Mucosa of rectum (tissue), 2 donors: ENCODE data around the gene CCDC61.
A peak's percentile ranks its signal among the peaks of the same experiment; 100 is the strongest.

Experiments
- H3K27ac ChIP-seq, 2 donors: one replicate each; pipeline ENCODE4 v1.7.0; 2013; ENCODE audit warnings: inconsistent platforms in 2 of 2, low read depth in 2 of 2, low read length in 2 of 2
- H3K27me3 ChIP-seq, 2 donors: one replicate each; pipeline ENCODE4 v1.7.0; 2013; ENCODE audit warnings: low read length in 2 of 2; ENCODE audit not compliant: control insufficient read depth in 2 of 2, insufficient read depth in 2 of 2
- H3K36me3 ChIP-seq, 2 donors: one replicate each; pipeline ENCODE4 v1.7.0; 2013; ENCODE audit warnings: low read length in 2 of 2; ENCODE audit not compliant: control insufficient read depth in 2 of 2, insufficient read depth in 2 of 2
- H3K4me1 ChIP-seq, 2 donors: one replicate each; pipeline ENCODE4 v1.7.0; 2013; ENCODE audit warnings: low read length in 2 of 2, mild to moderate bottlenecking in 1 of 2; ENCODE audit not compliant: control insufficient read depth in 2 of 2, insufficient read depth in 2 of 2
- H3K4me3 ChIP-seq, 2 donors: one replicate each; pipeline ENCODE4 v1.7.0; 2013; ENCODE audit warnings: low read length in 2 of 2
- H3K9ac ChIP-seq, 2 donors: one replicate each; pipeline ENCODE4 v1.7.0; 2013; ENCODE audit warnings: low read length in 2 of 2, low read depth in 1 of 2, mild to moderate bottlenecking in 1 of 2
- H3K9me3 ChIP-seq, 2 donors: one replicate each; pipeline ENCODE4 v1.7.0; 2013; ENCODE audit warnings: low read length in 2 of 2; ENCODE audit not compliant: control insufficient read depth in 2 of 2
- donor health status: healthy.
- donor health status: Normal muscosa, but diverticular disease.

Gene CCDC61

DNA sequence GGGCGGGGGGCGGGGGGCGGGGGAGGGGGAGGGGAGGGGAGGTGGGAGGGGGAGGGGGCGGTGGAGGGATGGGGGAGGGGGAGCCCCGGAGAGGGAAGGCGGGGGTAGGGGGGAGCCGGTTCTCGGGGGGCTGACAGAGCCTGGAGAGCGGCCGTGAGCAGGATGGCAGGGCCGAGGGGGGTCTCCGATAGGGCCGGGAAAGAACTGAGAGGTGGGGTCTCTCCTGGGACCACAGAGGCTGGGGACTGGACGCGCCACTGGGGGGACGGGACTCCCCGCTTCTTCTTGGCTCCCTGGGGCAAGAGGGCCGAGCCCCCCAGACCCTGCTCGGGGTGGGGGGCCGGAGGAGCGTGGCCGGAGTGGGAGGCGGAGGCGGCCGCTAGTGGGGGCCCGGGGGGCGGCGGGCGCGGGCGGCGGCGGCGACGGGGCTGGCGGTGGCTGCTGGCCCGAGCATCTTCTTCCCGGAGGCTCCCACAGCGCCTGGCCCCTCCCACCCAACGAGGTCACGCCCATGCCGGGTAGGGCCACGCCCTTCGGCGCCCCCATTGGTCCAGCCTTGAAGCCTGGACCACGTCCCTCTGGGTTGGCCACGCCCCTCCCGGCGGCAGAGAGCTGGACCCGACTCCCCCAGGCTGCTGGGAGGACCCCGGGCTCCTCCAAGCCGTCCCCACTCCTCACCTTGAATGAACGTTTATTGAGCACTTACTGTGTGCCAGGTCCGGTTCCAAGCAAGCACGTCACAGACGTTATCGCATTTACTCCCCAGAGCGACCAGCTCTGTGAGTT lies 21.5 kb upstream of the CCDC61 start, which contains the start of gene NOVA2:
Gene NOVA2 (minus strand): TSS at position 313 of the 786 bp plus-strand sequence. CDS start 514 bp downstream, outside the sequence.
- Histone ChIP-seq H3K27me3 (peaks cover 33 to 57% of the 10 kb centered on the region in 2 donors), H3K4me1 (peaks cover 0 to 2% of the 10 kb centered on the region in 2 donors), H3K36me3 (no peaks in the 10 kb centered on the region), H3K9ac (no peak within 1 kb of the TSS), H3K4me3 (no peak within 1 kb of the TSS), H3K27ac (no peak within 1 kb of the TSS), H3K9me3 (peaks cover 0 to 3% of the 10 kb centered on the region in 2 donors)

DNA sequence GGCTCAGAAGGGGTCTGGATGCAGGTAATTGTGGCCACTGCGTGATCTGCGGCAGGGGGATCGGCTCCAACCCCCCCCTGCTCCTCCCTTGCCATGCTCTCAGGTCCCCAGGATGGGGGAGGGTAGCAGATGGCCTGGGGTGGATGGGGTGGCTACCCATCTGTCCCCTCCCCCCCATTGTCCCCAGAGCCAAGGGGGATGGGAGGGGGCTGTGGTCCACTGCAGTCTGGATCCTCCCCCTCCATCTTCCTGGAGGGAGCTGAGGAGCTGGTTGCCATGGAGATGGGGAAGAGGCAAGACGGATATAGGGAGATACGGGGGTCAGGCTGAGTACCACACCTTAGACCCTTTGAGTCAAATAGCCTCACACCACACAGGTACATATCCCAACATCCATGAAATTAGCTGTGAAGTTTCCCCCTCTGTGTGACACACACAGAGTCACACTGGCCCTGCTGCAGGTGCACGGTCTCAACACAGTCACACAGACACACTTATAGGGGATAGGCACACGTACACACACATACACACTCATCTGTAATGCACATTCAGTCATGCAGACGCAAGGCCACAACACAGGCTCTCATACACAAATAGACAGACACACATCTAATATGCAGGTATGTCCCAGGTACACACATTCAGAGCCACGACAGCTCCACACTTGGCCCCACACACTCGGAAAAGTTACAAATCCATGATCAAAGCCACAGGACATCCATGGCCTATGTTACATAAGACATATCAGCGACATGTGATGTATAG lies 19.8 kb upstream of the CCDC61 start:
- Histone ChIP-seq H3K4me1 (peaks cover 0 to 2% of the 10 kb centered on the region in 2 donors), H3K36me3 (no peaks in the 10 kb centered on the region), H3K27ac (no peak overlapping the region), H3K9me3 (peaks cover 0 to 3% of the 10 kb centered on the region in 2 donors), H3K27me3 (peaks cover 29 to 46% of the 10 kb centered on the region in 2 donors), H3K9ac (no peak overlapping the region), H3K4me3 (no peak overlapping the region)

DNA sequence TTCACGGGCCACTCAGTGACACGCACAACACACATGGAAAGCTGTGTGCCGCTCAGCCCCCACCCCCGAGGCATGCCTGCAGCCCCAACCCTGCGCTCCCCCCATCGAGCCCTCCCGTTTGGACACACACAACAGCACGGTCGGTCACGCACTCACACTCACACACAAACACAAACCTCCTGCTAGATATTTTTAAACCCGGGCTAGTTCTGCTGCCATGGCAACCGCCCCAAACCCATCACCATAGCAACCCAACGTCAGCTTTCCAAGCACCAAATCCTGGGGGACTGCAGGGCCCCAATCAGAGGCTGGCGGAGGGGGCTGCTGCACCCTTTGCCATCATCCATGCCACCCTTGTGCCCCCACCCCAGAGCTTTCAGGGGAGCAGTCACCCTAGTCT lies 19.1 kb upstream of the CCDC61 start:
- peaks cover 0 to 3% of the 10 kb centered on the region in 2 donors for H3K9me3 ChIP-seq
- peaks cover 28 to 40% of the 10 kb centered on the region in 2 donors for H3K27me3 ChIP-seq
- no peak overlapping the region for H3K4me3 ChIP-seq
- H3K36me3 ChIP-seq: no peaks in the 10 kb centered on the region
- H3K4me1 ChIP-seq: peaks cover 0 to 2% of the 10 kb centered on the region in 2 donors
- H3K9ac ChIP-seq: no peak overlapping the region
- no peak overlapping the region for H3K27ac ChIP-seq

DNA sequence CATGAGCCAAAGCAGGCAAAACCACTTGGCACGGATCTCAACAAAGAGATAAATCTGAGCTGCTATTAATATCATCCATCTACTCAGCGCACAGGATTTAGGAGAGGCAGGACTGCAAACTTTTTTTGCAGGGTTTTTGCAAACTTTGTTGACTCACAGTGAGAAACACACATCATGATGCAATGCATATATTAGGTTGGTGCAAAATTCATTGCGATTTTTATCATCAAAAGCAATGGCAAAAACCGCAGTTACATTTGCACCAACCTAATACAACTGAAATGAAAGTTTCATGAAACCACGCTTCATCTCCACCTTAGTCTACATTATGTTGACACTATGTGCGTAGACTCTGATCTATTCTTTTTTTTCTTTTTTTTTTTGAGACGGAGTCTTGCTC lies 17.1 kb upstream of the CCDC61 start:
- no peak overlapping the region for H3K4me3 ChIP-seq
- no peaks in the 10 kb centered on the region for H3K9me3 ChIP-seq
- H3K9ac ChIP-seq: no peak overlapping the region
- no peaks in the 10 kb centered on the region for H3K4me1 ChIP-seq
- H3K27me3 ChIP-seq: peaks cover 12 to 23% of the 10 kb centered on the region in 2 donors
- no peaks in the 10 kb centered on the region for H3K36me3 ChIP-seq
- H3K27ac ChIP-seq: no peak overlapping the region

- Histone ChIP-seq H3K9ac (no peak overlapping the region), H3K9me3 (no peaks in the 10 kb centered on the region), H3K36me3 (no peaks in the 10 kb centered on the region), H3K27ac (no peak overlapping the region), H3K4me1 (no peaks in the 10 kb centered on the region), H3K27me3 (peaks cover 0 to 3% of the 10 kb centered on the region in 2 donors), H3K4me3 (no peak overlapping the region)
These were observed 13.9 kb upstream of the CCDC61 start for GRCh38 chr19:45981350-45981749.

DNA sequence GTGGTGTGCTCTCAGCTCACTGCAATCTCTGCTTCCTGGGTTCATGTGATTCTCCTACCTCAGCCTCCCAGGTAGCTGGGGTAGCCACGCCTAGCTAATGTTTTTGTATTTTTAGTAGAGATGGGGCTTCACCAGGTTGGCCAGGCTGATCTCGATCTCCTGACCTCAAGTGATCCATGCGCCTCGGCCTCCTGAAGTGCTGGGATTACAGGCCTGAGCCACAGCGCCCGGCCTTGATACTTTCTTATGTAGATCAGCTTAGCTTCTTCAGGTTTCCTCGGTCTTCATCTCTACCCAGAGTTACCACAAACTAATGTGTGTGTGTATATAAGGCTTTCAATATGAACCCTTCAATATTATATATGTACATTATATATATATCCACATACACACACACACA lies 9.9 kb upstream of the CCDC61 start:
- H3K36me3 ChIP-seq: no peaks in the 10 kb centered on the region

DNA sequence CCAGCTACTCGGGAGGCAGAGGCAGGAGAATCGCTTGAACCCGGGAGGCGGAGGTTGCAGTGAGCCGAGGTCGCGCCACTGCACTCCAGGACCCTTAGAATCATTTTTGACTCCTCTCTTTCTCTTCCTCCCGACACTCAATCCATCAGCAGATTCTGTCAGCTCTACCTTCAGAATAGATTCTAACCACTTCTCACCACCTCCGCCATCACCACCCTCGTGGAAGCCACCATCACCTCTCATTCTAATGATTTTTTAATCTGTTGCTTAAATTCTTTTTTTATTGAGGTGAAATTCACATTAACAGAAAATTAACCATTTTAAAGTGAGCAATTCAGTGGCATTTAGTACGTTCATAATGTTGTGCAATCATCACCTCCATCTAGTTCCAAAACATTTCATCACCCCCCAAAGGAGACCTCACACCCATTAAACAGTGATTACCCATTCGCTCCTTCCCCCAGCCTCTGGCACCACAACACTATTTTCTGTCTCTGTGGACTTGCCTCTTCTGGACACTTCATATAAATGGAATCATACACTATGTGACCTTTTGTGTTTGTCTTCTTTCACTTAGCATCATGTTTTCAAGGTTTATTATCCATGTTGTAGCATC lies 5.0 kb upstream of the CCDC61 start:
- Histone ChIP-seq H3K27ac (no peak overlapping the region), H3K9ac (no peak overlapping the region), H3K4me1 (no peaks in the 10 kb centered on the region), H3K36me3 (no peaks in the 10 kb centered on the region), H3K4me3 (no peak overlapping the region), H3K9me3 (no peaks in the 10 kb centered on the region), H3K27me3 (peaks cover 0 to 2% of the 10 kb centered on the region in 2 donors)

More for the DNA sequence above, 9.9 kb upstream of the CCDC61 start:
- Histone ChIP-seq H3K9me3 (no peaks in the 10 kb centered on the region), H3K27ac (no peak overlapping the region), H3K4me1 (no peaks in the 10 kb centered on the region), H3K27me3 (peaks cover 0 to 2% of the 10 kb centered on the region in 2 donors), H3K9ac (no peak overlapping the region), H3K4me3 (no peak overlapping the region)

DNA sequence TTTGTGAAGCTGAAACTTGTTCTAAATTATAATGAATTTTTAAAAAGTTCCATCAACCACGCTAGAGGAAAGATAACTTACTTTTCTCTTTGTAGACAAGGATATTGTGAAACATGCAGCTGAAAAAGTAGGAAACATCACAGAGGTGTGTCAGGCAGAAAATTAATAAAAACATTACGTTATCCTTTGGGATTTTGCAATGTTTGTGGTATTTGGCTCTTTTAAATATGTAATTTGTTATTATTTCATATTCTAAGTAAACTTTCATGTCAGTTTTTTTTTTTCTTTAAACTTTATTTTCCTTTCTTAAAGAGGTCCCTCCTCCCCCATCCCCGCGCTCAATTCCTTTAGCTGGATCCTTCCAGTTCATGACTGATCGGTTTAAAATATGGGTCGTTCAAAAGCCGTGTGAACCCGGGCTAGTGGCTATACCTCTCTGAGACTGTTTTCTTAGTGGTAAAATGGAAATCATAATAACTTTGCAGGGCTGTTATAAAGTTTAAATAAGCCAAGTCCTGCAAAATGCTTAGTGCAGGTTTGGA lies 740 bp upstream of the CCDC61 start:
- Histone ChIP-seq H3K4me1 (peaks cover 6 to 7% of the 10 kb centered on the region in 2 donors), H3K4me3 (peak overlapping the region; percentile 57 to 88), H3K9me3 (no peaks in the 10 kb centered on the region), H3K9ac (peak overlapping the region; percentile 4 to 34), H3K27me3 (no peaks in the 10 kb centered on the region), H3K27ac (no peak overlapping the region), H3K36me3 (no peaks in the 10 kb centered on the region)

DNA sequence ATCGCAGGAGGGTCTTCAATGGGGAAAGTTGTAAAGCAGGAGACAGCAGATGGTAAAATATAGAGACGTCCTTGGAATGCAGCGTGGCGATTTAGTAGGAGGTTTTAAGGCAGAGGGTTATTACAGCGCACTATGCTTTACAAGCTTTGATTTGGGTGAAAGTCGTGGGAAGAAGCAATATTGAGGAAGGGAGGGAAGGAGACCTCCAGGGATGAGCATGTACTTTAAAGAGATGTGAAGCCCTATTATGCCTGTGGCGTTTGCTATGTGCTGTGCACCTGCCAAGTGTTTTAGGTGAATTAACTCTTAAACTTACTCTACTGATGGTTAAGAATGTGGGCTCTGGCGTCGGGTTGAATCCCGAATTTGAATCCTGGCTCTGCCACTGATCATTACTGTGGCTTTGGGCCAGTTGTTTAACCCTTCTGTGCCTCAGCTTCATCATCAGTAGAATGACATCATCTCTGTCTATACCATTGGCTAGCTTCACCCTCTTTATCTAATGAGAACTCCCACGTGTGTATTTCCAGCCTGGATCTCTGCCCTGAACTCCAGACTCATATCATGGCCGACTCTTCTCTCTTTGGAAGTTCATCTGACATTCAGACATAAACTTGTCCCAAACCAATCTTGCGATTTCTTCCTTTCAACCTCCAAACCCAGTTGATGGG lies 583 bp downstream of the CCDC61 start:
- H3K36me3 ChIP-seq: no peaks in the 10 kb centered on the region
- no peaks in the 10 kb centered on the region for H3K27me3 ChIP-seq
- H3K27ac ChIP-seq: peak overlapping the region; percentile 64 to 75
- no peaks in the 10 kb centered on the region for H3K9me3 ChIP-seq
- H3K4me1 ChIP-seq: peaks cover 10% of the 10 kb centered on the region in 2 donors
- H3K9ac ChIP-seq: peak overlapping the region; percentile 85 to 92
- H3K4me3 ChIP-seq: peak overlapping the region; percentile 65 to 99
